KMS-11 (cell line): ENCODE results near the gene OR6J1.

Experiments
- H2AFZ ChIP-seq: fragments of 200-600 bp; sonication (generic); 2 replicates; pipeline ENCODE4 v1.6.1; 2016; ENCODE audit warnings: antibody characterized with exemption, mixed run types, low read depth
- H3K27ac ChIP-seq: fragments of 200-600 bp; sonication (generic); 2 replicates; pipeline ENCODE4 v1.6.1; 2016; ENCODE audit warnings: mild to moderate bottlenecking, mixed run types
- H3K27me3 ChIP-seq: fragments of 200-600 bp; sonication (generic); 2 replicates; pipeline ENCODE4 v1.6.1; 2017; ENCODE audit warnings: mild to moderate bottlenecking, low read depth, mixed run types, moderate library complexity; ENCODE audit not compliant: insufficient read depth
- H3K36me3 ChIP-seq: fragments of 200-600 bp; sonication (generic); 2 replicates; pipeline ENCODE4 v1.6.1; 2017; ENCODE audit warnings: mild to moderate bottlenecking, mixed run types; ENCODE audit not compliant: insufficient read depth
- H3K4me1 ChIP-seq: fragments of 200-600 bp; sonication (generic); 2 replicates; pipeline ENCODE4 v1.6.1; 2016; ENCODE audit warnings: mild to moderate bottlenecking, low read depth, mixed run types; ENCODE audit not compliant: poor library complexity, severe bottlenecking
- H3K4me2 ChIP-seq: fragments of 200-600 bp; sonication (generic); 2 replicates; pipeline ENCODE4 v1.7.0; 2016; ENCODE audit warnings: mild to moderate bottlenecking, mixed run types
- H3K4me3 ChIP-seq: fragments of 200-600 bp; sonication (generic); IDR thresholded peaks from 2 replicates; pipeline ENCODE4 v1.6.1; 2017; ENCODE audit warnings: low read depth, low read length, mixed read lengths; ENCODE audit not compliant: insufficient read depth
- H3K79me2 ChIP-seq: fragments of 200-600 bp; sonication (generic); 2 replicates; pipeline ENCODE4 v1.6.1; 2016; ENCODE audit warnings: low read depth, mixed run types; ENCODE audit not compliant: insufficient read depth
- H3K9ac ChIP-seq: fragments of 200-600 bp; sonication (generic); 2 replicates; pipeline ENCODE4 v1.6.1; 2016; ENCODE audit warnings: mild to moderate bottlenecking, mixed run types
- H4K20me1 ChIP-seq: fragments of 200-600 bp; sonication (generic); 2 replicates; pipeline ENCODE4 v1.6.1; 2016; ENCODE audit warnings: mild to moderate bottlenecking, mixed run types; ENCODE audit not compliant: insufficient read depth
- CTCF ChIP-seq: fragments of 200-600 bp; sonication (generic); conservative IDR thresholded peaks from 2 replicates; pipeline ENCODE4 v1.6.1; 2017; ENCODE audit warnings: low read depth, mild to moderate bottlenecking, antibody characterized with exemption, low read length, moderate library complexity, mixed read lengths

The OR6J1 gene

GRCh38 chr14:22598099-22598895 lies 45.9 kb downstream of the OR6J1 start, which contains the start of gene ABHD4:
Gene ABHD4 (plus strand): TSS chr14:22598300. CDS start chr14:22598307, 7 bp downstream.
- peak within 1 kb of the TSS; percentile 76 for H3K9ac ChIP-seq
- peaks cover 49% of the 10 kb centered on the region for H3K4me1 ChIP-seq
- H3K27me3 ChIP-seq, result no peaks in the 10 kb centered on the region
- no peak within 1 kb of the TSS for H3K4me3 ChIP-seq
- no peak for TF ChIP-seq CTCF
- H4K20me1 ChIP-seq, result no peaks in the 10 kb centered on the region
- H2AFZ ChIP-seq, result peak within 1 kb of the TSS; percentile 91
- H3K79me2 ChIP-seq, result peaks cover 22% of the 10 kb centered on the region
- H3K4me2 ChIP-seq, result peak within 1 kb of the TSS; percentile 84
- peak within 1 kb of the TSS; percentile 83 for H3K27ac ChIP-seq
- H3K36me3 ChIP-seq, result no peaks in the 10 kb centered on the region

- Histone ChIP-seq H3K27ac (peak overlapping the region; percentile 83; the same call in 1 of the 2 replicates), H4K20me1 (no peaks in the 10 kb centered on the region), H3K9ac (peak overlapping the region; percentile 76; the same call in 1 of the 2 replicates), H3K4me2 (peak overlapping the region; percentile 84), H2AFZ (peak overlapping the region; percentile 91), H3K36me3 (no peaks in the 10 kb centered on the region), H3K4me1 (peaks cover 49% of the 10 kb centered on the region), H3K4me3 (no peak overlapping the region), H3K27me3 (no peaks in the 10 kb centered on the region), H3K79me2 (peaks cover 22% of the 10 kb centered on the region)
- TF ChIP-seq CTCF, result no peak
These were observed 46.4 kb downstream of the OR6J1 start for GRCh38 chr14:22597771-22598098.

- Histone ChIP-seq H3K27ac (peak overlapping the region; percentile 83; the same call in 1 of the 2 replicates), H2AFZ (peak overlapping the region; percentile 91), H3K27me3 (no peaks in the 10 kb centered on the region), H3K79me2 (peaks cover 22% of the 10 kb centered on the region), H3K9ac (peak overlapping the region; percentile 76; the same call in 1 of the 2 replicates), H3K36me3 (no peaks in the 10 kb centered on the region), H4K20me1 (no peaks in the 10 kb centered on the region), H3K4me2 (peak overlapping the region; percentile 84), H3K4me1 (peaks cover 49% of the 10 kb centered on the region), H3K4me3 (no peak overlapping the region)
- TF ChIP-seq CTCF, result no peak
These were observed 46.9 kb downstream of the OR6J1 start for GRCh38 chr14:22597265-22597664.

- Histone ChIP-seq H3K79me2 (peaks cover 22% of the 10 kb centered on the region), H3K9ac (no peak overlapping the region), H3K27ac (no peak overlapping the region), H3K4me3 (no peak overlapping the region), H3K36me3 (no peaks in the 10 kb centered on the region), H2AFZ (no peak overlapping the region), H3K4me1 (peaks cover 48% of the 10 kb centered on the region), H4K20me1 (no peaks in the 10 kb centered on the region), H3K27me3 (no peaks in the 10 kb centered on the region), H3K4me2 (no peak overlapping the region)
- TF ChIP-seq CTCF, result no peak
These were observed 47.7 kb downstream of the OR6J1 start for GRCh38 chr14:22596354-22596879.
